HG03575 (cell line): ENCODE measurements around the gene SYNGR4.
"Not testable (repeated sequence)": the region's sequence is repeated elsewhere in the genome, so short reads cannot be mapped to it uniquely, and the experiment has no call there.

Experiments
- ATAC-seq: cut with Tn5 transposase; IDR thresholded peaks from one replicate; pipeline ENCODE4 v1.9.1; 2021; ENCODE audit not compliant: unreplicated experiment, insufficient number of reproducible peaks, low FRiP score; ENCODE audit errors: extremely low read depth

Gene SYNGR4

GRCh38 chr19:48363810-48364597 is at the start of gene SYNGR4, which contains the start of gene TMEM143:
Gene SYNGR4 (plus strand): TSS chr19:48364367. CDS start chr19:48365843, 1,476 bp downstream.
Gene TMEM143 (minus strand): TSS chr19:48363940. CDS start chr19:48363920, 20 bp downstream.
- peak; percentile 31 for ATAC-seq

- ATAC-seq: no peak
Measured at GRCh38 chr19:48315712-48316111, 48.5 kb upstream of the SYNGR4 start.

- ATAC-seq: not testable (repeated sequence)
Measured at GRCh38 chr19:48317708-48317960, 46.5 kb upstream of the SYNGR4 start.

- ATAC-seq: no peak
Measured at GRCh38 chr19:48318286-48318987, 45.7 kb upstream of the SYNGR4 start.

GRCh38 chr19:48319647-48320541 is 44.3 kb upstream of the SYNGR4 start:
- ATAC-seq: no peak

- ATAC-seq: no peak
Measured at GRCh38 chr19:48321372-48321621, 42.9 kb upstream of the SYNGR4 start.

- ATAC-seq: peak; percentile 26
Measured at GRCh38 chr19:48321622-48322591, 42.3 kb upstream of the SYNGR4 start.

- no peak for ATAC-seq
Measured at GRCh38 chr19:48325265-48325910, 38.8 kb upstream of the SYNGR4 start, which contains the start of gene EMP3. Gene EMP3 (plus strand): TSS chr19:48325552. CDS start chr19:48326845, 1,293 bp downstream.

GRCh38 chr19:48329167-48329891 is 34.8 kb upstream of the SYNGR4 start:
- ATAC-seq: no peak

GRCh38 chr19:48330012-48330681 is 34.0 kb upstream of the SYNGR4 start:
- ATAC-seq: no peak

GRCh38 chr19:48332351-48332661 is 31.9 kb upstream of the SYNGR4 start:
- no peak for ATAC-seq

- ATAC-seq: peak; percentile 53
Measured at GRCh38 chr19:48332662-48333466, 31.3 kb upstream of the SYNGR4 start.

GRCh38 chr19:48333467-48334384 is 30.4 kb upstream of the SYNGR4 start:
- no peak for ATAC-seq

GRCh38 chr19:48338253-48338755 is 25.9 kb upstream of the SYNGR4 start:
- no peak for ATAC-seq

- ATAC-seq: no peak
Measured at GRCh38 chr19:48338802-48339503, 25.2 kb upstream of the SYNGR4 start.
